ENCODE data around the gene SLC2A4.
A peak's percentile ranks its signal among the peaks of the same experiment; 100 is the strongest.

The SLC2A4 gene

GRCh38 chr17:7306911-7307685 is 25.6 kb downstream of the SLC2A4 start, which contains the start of gene EIF5A:
TSS of gene EIF5A (plus strand) at chr17:7307628. CDS start at chr17:7309636, 2,008 bp downstream.
- peak within 1 kb of the TSS; percentile 57 for H3K4me3 ChIP-seq (replicated peaks; ENCODE audit: insufficient read depth, low read length)

DNA sequence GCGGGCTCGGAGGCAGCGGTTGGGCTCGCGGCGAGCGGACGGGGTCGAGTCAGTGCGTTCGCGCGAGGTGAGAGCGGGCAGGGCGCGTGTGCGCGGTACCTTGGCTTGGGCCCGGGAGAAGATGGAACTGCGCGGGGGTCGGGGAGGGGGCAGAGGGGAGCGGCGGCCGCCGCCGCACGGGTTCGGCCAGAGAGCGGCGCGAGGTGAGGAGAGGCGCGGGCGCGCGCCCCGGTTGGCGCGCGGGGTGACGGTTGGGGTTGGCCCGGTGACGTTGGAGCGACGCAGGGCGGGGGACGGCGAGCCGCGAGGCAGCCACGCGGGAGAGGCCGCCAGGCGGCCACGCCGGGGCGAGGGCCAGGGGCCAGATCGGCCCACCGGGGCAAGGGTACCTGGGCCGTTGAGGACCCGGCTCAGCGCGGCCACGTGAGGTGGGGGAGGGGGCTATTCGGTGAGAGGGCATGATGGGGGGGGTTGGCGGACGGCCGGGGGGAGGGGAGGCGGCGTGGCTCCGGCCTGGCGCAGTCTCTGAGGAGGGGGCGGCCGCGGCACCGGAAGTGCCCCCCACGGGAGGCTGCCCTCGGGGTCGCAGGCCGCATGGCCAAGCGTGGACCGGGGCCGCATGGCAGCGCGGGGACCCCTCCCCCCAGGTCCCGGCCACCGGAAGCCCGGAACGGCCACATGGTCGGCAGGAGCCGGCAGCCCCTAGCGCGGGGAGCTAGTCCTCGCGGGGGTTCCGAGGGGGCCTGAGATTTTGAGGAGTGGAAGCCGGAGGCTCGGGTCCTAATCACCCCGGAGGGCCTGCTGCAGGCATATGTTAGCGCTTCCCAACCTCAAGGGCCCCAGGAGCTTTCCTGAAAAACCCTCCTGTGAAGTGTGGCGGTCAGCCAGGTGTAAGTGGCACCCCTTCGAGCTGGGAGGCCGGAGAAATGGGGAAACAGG is 26.4 kb downstream of the SLC2A4 start:
- no peaks in the 10 kb centered on the region for H3K27me3 ChIP-seq (ENCODE audit: insufficient read depth, poor library complexity, severe bottlenecking)
- TF ChIP-seq CTCF (IDR thresholded peaks at IDR 0.05; ENCODE audit: insufficient read depth, low read length) (no peak), SPI1 (IDR thresholded peaks at IDR 0.05; ENCODE audit: borderline replicate concordance, low read depth) (no peak), POLR2AphosphoS5 (IDR thresholded peaks at IDR 0.05; ENCODE audit: low read depth) (no peak), GABPA (IDR thresholded peaks at IDR 0.05; ENCODE audit: low read depth) (no peak)
- TF ChIP-seq, protein P1, sequence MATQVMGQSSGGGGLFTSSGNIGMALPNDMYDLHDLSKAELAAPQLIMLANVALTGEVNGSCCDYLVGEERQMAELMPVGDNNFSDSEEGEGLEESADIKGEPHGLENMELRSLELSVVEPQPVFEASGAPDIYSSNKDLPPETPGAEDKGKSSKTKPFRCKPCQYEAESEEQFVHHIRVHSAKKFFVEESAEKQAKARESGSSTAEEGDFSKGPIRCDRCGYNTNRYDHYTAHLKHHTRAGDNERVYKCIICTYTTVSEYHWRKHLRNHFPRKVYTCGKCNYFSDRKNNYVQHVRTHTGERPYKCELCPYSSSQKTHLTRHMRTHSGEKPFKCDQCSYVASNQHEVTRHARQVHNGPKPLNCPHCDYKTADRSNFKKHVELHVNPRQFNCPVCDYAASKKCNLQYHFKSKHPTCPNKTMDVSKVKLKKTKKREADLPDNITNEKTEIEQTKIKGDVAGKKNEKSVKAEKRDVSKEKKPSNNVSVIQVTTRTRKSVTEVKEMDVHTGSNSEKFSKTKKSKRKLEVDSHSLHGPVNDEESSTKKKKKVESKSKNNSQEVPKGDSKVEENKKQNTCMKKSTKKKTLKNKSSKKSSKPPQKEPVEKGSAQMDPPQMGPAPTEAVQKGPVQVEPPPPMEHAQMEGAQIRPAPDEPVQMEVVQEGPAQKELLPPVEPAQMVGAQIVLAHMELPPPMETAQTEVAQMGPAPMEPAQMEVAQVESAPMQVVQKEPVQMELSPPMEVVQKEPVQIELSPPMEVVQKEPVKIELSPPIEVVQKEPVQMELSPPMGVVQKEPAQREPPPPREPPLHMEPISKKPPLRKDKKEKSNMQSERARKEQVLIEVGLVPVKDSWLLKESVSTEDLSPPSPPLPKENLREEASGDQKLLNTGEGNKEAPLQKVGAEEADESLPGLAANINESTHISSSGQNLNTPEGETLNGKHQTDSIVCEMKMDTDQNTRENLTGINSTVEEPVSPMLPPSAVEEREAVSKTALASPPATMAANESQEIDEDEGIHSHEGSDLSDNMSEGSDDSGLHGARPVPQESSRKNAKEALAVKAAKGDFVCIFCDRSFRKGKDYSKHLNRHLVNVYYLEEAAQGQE (IDR thresholded peaks at IDR 0.05; ENCODE audit: insufficient replicate concordance, low read depth): no peak
- DNase-seq (ENCODE audit: low read depth in 1 of 2, low spot score in 1 of 2): peak in 1 of 2 experiments; percentile 65
- peak overlapping the region; percentile 94 for H3K27ac ChIP-seq (replicated peaks)
- peak overlapping the region; percentile 57 for H3K4me3 ChIP-seq (replicated peaks; ENCODE audit: insufficient read depth, low read length)

More at GRCh38 chr17:7306911-7307685, 25.6 kb downstream of the SLC2A4 start, which contains the start of gene EIF5A:
- Histone ChIP-seq H3K27ac (replicated peaks) (peak within 1 kb of the TSS; percentile 94), H3K27me3 (ENCODE audit: insufficient read depth, poor library complexity, severe bottlenecking) (no peaks in the 10 kb centered on the region)
- peak; percentile 91 to 96 for DNase-seq (ENCODE audit: low read depth in 1 of 2, low spot score in 1 of 2)
- TF ChIP-seq SPI1 (IDR thresholded peaks at IDR 0.05; ENCODE audit: borderline replicate concordance, low read depth) (peak; percentile 65; the same call in 1 of the 2 replicates), POLR2AphosphoS5 (IDR thresholded peaks at IDR 0.05; ENCODE audit: low read depth) (peak; percentile 65), GABPA (IDR thresholded peaks at IDR 0.05; ENCODE audit: low read depth) (no peak)
- TF ChIP-seq, protein P1 (IDR thresholded peaks at IDR 0.05; ENCODE audit: insufficient replicate concordance, low read depth): no peak

- peak in 1 of 2 experiments; percentile 61 for DNase-seq (ENCODE audit: low read depth in 1 of 2, low spot score in 1 of 2)
- H3K27ac ChIP-seq (replicated peaks): peak overlapping the region; percentile 94
- H3K4me3 ChIP-seq (replicated peaks; ENCODE audit: insufficient read depth, low read length): peak overlapping the region; percentile 57
- H3K27me3 ChIP-seq (ENCODE audit: insufficient read depth, poor library complexity, severe bottlenecking): no peaks in the 10 kb centered on the region
- TF ChIP-seq POLR2AphosphoS5 (IDR thresholded peaks at IDR 0.05; ENCODE audit: low read depth) (peak; percentile 47; the same call in 1 of the 2 replicates), GABPA (IDR thresholded peaks at IDR 0.05; ENCODE audit: low read depth) (no peak), CTCF (IDR thresholded peaks at IDR 0.05; ENCODE audit: insufficient read depth, low read length) (no peak), SPI1 (IDR thresholded peaks at IDR 0.05; ENCODE audit: borderline replicate concordance, low read depth) (no peak)
- TF ChIP-seq, protein P1 (IDR thresholded peaks at IDR 0.05; ENCODE audit: insufficient replicate concordance, low read depth): peak; percentile 54
Observed at GRCh38 chr17:7308625-7309433, 27.3 kb downstream of the SLC2A4 start.

Data from HL-60 (cell line).